ENCODE measurements around the gene DOK5.
"Not testable (repeated sequence)": the region's sequence is repeated elsewhere in the genome, so short reads cannot be mapped to it uniquely, and the experiment has no call there.

Gene DOK5

DNA sequence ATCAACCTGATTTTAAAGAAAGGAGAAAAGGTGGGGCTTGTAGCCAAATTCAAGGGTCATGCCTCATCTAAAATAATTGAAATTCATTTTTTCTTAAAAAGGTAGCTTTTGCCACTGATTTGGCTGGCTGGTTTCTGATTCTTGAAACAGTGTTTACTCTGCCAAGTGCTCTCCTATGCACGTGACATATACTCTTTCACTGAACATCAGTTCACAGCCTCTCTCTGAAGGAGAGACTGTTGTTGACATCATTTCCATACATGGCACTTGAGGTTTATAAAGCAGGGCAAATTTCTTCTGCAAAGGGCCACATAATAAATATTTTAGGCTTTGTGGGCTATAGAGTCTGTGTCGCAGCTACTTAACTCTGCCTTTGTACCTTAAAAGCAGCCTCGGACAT, 40.4 kb upstream of the DOK5 start:
- no peak for DNase-seq (ENCODE audit: low read depth)
- TF ChIP-seq, protein P1, sequence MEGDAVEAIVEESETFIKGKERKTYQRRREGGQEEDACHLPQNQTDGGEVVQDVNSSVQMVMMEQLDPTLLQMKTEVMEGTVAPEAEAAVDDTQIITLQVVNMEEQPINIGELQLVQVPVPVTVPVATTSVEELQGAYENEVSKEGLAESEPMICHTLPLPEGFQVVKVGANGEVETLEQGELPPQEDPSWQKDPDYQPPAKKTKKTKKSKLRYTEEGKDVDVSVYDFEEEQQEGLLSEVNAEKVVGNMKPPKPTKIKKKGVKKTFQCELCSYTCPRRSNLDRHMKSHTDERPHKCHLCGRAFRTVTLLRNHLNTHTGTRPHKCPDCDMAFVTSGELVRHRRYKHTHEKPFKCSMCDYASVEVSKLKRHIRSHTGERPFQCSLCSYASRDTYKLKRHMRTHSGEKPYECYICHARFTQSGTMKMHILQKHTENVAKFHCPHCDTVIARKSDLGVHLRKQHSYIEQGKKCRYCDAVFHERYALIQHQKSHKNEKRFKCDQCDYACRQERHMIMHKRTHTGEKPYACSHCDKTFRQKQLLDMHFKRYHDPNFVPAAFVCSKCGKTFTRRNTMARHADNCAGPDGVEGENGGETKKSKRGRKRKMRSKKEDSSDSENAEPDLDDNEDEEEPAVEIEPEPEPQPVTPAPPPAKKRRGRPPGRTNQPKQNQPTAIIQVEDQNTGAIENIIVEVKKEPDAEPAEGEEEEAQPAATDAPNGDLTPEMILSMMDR (conservative IDR thresholded peaks at IDR 0.05; ENCODE audit: low read depth, low read length), result no peak
- no peak overlapping the region for H3K4me3 ChIP-seq (ENCODE audit: low read depth, low read length)

DNA sequence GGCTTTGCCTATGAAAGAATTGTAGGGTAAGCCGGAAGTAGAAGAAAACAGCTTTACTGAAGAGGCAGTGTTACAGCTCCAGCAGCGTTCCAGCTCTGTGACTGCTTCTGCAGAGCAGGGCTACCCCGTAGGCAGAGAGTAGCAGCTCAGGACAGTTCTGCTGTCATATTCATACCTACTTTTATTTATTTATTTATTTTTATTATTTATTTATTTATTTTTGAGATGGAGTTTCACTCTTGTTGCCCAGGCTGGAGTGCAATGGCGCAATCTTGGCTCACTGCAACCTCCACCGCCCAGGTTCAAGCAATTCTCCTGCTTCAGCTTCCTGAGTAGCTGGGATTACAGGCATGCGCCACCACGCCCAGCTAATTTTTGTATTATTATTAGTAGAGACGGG, 39.0 kb upstream of the DOK5 start:
- not testable (repeated sequence) for H3K4me3 ChIP-seq (ENCODE audit: low read depth, low read length); DNase-seq (ENCODE audit: low read depth)

DNA sequence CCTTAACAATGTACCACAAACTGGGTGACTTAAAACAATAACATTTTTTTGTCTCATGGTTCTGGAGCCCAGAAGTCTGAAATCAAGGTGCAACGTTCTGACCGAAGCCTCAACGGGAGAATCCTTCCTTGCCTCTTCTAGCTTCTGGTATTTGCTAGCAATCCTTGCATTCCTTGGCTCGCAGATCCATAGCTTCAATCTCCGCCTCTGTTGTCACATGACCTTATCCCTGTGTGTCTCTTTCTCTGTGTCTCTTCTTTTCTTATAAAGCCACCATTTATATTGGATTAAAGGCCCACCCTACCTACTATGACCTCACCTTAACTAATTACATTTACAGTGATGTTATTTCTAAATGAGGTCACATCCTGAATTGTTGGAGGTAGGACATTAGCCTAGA, 37.2 kb upstream of the DOK5 start:
- DNase-seq (ENCODE audit: low read depth), result no peak
- TF ChIP-seq, protein P1 (conservative IDR thresholded peaks at IDR 0.05; ENCODE audit: low read depth, low read length), result no peak
- no peak overlapping the region for H3K4me3 ChIP-seq (ENCODE audit: low read depth, low read length)

DNA sequence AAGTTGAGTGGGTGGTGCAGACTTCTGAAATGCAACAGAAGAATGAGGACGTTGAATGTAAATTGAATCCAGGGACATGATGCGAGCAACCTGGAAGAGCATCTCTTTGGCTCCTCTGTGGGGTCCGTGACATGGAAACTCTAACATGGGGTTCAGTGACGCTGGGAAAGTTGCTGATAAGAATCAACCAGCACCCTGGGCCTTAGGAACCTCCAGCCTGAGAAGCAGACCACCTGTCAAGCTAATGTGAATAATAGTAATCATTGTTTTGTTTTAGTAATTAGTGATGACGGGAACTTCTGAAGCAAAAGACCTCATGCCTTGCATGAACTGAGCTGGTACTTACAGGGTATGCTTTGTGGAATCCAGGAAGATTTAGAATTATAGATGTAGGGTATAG, 25.2 kb upstream of the DOK5 start:
- DNase-seq (ENCODE audit: low read depth), result no peak
- H3K4me3 ChIP-seq (ENCODE audit: low read depth, low read length), result no peak overlapping the region
- TF ChIP-seq, protein P1 (conservative IDR thresholded peaks at IDR 0.05; ENCODE audit: low read depth, low read length), result no peak

DNA sequence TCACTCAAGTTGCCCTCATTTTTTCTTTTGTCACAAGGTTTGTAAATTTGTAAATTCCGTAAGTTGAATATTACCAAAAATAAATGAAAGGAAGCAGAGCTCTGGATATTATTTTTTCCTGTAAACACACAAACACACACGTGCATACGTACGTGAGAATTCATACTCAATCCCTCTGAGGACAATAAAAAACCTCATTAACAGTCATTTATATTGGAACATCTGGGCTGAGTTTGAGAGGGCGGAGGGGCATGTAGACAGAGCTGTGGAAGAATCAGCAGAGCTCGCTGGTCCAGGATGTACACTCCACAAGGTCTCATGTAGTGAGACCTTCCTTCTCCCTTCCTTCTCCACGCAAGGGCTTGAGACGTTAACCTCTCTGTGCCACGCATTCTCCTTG, 24.2 kb upstream of the DOK5 start:
- TF ChIP-seq, protein P1 (conservative IDR thresholded peaks at IDR 0.05; ENCODE audit: low read depth, low read length), result no peak
- no peak for DNase-seq (ENCODE audit: low read depth)
- H3K4me3 ChIP-seq (ENCODE audit: low read depth, low read length), result no peak overlapping the region

DNA sequence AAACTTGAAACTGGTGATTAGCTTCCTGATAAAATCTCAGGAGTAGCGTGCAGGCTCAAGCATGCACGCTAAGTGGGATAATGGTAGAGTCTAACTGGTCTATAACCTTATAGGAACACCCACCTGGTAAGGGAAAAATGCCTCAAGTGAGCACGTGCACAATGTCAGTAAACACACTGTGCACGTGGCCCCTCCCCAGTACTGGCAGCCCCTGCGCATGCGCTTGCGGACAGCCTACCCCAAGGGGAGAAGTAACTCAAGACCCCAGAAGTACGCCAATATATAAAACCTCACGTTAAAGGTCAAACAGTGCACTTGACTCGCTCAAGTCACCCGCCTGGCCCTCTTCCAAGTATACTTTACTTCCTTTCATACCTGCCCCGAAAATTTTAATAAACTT, 23.1 kb upstream of the DOK5 start:
- no peak overlapping the region for H3K4me3 ChIP-seq (ENCODE audit: low read depth, low read length)
- TF ChIP-seq, protein P1 (conservative IDR thresholded peaks at IDR 0.05; ENCODE audit: low read depth, low read length), result no peak
- DNase-seq (ENCODE audit: low read depth), result no peak

DNA sequence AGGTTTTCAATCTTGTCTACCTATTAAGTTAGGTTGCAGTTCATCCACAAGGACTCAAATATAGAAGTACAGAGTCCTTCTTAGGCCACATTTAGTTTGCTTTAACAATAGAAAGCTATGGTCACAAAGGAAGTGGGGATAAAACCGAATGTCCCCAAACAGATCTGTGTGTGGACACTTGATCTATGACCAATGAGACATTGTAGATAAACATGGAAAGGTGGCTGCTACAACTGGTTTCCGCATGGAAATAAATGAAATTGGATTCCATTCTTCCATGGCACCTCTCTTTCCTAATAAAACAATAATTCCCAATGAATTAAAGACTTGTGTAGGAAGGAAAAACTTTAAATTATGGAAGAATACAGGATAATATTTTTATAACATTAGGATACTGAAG, 20.4 kb upstream of the DOK5 start:
- H3K4me3 ChIP-seq (ENCODE audit: low read depth, low read length), result no peak overlapping the region
- DNase-seq (ENCODE audit: low read depth), result no peak
- TF ChIP-seq, protein P1 (conservative IDR thresholded peaks at IDR 0.05; ENCODE audit: low read depth, low read length), result no peak

DNA sequence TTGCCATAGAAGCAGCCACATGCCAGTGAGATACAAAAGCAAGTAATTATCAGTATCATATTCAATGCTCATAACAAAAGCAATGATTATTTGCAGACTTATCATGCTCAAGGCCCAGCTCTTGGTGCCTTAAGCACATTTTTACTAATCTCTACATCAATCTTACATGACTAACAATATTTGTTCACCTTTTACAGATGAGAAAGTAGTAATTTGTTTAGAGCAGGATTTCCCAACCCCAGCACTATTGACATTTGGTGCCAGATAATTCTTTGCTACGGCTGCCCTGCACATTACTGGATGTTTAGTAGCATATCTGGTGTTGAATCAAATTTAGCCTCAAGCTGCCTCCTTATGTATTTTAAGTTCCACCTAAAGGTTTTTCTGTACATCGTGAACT, 19.0 kb upstream of the DOK5 start:
- DNase-seq (ENCODE audit: low read depth), result no peak
- no peak overlapping the region for H3K4me3 ChIP-seq (ENCODE audit: low read depth, low read length)
- TF ChIP-seq, protein P1 (conservative IDR thresholded peaks at IDR 0.05; ENCODE audit: low read depth, low read length), result no peak
